IMR-90 (cell line): ENCODE data around the gene KIF25. TPM values are rescaled to one million over a fixed set of nuclear protein-coding genes. Genes with fewer than 3 reads are reported as not detected.

Source experiments
- ATAC-seq: fragments of 200-7000 bp; cut with Tn5 transposase; 2 replicates; pipeline ENCODE4 v1.9.1; 2020; ENCODE audit warnings: low read depth, mild to moderate bottlenecking, moderate library complexity
- BruUV-seq: library from RNA; stranded (reverse); fragments of 400-500 nt; replicated peaks from 2 replicates; lab custom pipeline; 2021; lab: Mats Ljungman, UMichigan
- CTCF ChIA-PET: fragments of 300-600 bp; formaldehyde crosslinking; extraction: SDS; loops from one replicate; lab custom pipeline; 2021; ENCODE audit warnings: antibody characterized with exemption; lab: Yijun Ruan, JAX
- POLR2A ChIA-PET: fragments of 300-600 bp; sonication (Branson Sonifier 250); formaldehyde crosslinking; loops from one replicate; lab custom pipeline; 2022; ENCODE audit warnings: antibody characterized with exemption; ENCODE audit not compliant: unreplicated experiment; lab: Charles Lee
- DNase-seq: peaks from one replicate; pipeline ENCODE4 v3.0.0; 2013
- H2AFZ ChIP-seq: replicated peaks from 2 replicates; pipeline ENCODE3; 2013; ENCODE audit warnings: low read length, mild to moderate bottlenecking; ENCODE audit not compliant: poor library complexity
- H2AK5ac ChIP-seq: 2 replicates; pipeline ENCODE4 v1.6.1; 2013; ENCODE audit warnings: low read depth, low read length, inconsistent platforms
- H2AK9ac ChIP-seq: replicated peaks from 2 replicates; pipeline ENCODE3; 2013; ENCODE audit warnings: mild to moderate bottlenecking, low read depth, low read length, moderate library complexity; ENCODE audit not compliant: poor library complexity
- H2BK120ac ChIP-seq: 2 replicates; pipeline ENCODE4 v1.6.1; 2013; ENCODE audit warnings: low read depth, low read length, inconsistent platforms
- H2BK15ac ChIP-seq: 3 replicates; pipeline ENCODE4 v1.6.1; 2013; ENCODE audit warnings: low read depth, low read length, inconsistent platforms
- H2BK20ac ChIP-seq: 2 replicates; pipeline ENCODE4 v1.6.1; 2013; ENCODE audit warnings: low read depth, mild to moderate bottlenecking, inconsistent platforms, low read length, moderate library complexity
- H2BK5ac ChIP-seq: 2 replicates; pipeline ENCODE4 v1.6.1; 2013; ENCODE audit warnings: mild to moderate bottlenecking, low read depth, low read length, inconsistent platforms; ENCODE audit not compliant: poor library complexity, severe bottlenecking
- H3K14ac ChIP-seq: replicated peaks from 2 replicates; pipeline ENCODE4 v1.6.1; 2013; ENCODE audit warnings: low read depth, low read length, inconsistent platforms
- H3K18ac ChIP-seq: 2 replicates; pipeline ENCODE4 v1.6.1; 2013; ENCODE audit warnings: low read depth, low read length, control low read depth
- H3K23ac ChIP-seq: 2 replicates; pipeline ENCODE4 v1.6.1; 2013; ENCODE audit warnings: low read depth, low read length, inconsistent platforms
- H3K27ac ChIP-seq: 2 replicates; pipeline ENCODE4 v1.5.1; 2013; ENCODE audit warnings: mild to moderate bottlenecking, control low read depth, low read length; ENCODE audit not compliant: insufficient read depth
- H3K27me3 ChIP-seq: 2 replicates; pipeline ENCODE4 v1.6.1; 2013; ENCODE audit warnings: low read length; ENCODE audit not compliant: control insufficient read depth, insufficient read depth
- H3K36me3 ChIP-seq: 2 replicates; pipeline ENCODE4 v1.6.1; 2013; ENCODE audit warnings: low read length, mixed read lengths; ENCODE audit not compliant: control insufficient read depth, insufficient read depth
- H3K4ac ChIP-seq: 2 replicates; pipeline ENCODE4 v1.6.1; 2013; ENCODE audit warnings: low read depth, low read length, inconsistent platforms
- H3K4me1 ChIP-seq: 2 replicates; pipeline ENCODE4 v1.6.1; 2013; ENCODE audit warnings: low read length, mixed read lengths; ENCODE audit not compliant: control insufficient read depth, insufficient read depth
- H3K4me2 ChIP-seq: 2 replicates; pipeline ENCODE4 v1.6.1; 2013; ENCODE audit warnings: low read depth, mild to moderate bottlenecking, control low read depth, low read length, moderate library complexity
- H3K4me3 ChIP-seq: 2 replicates; pipeline ENCODE4 v1.5.1; 2013; ENCODE audit warnings: low read depth, mild to moderate bottlenecking, control low read depth, low read length, moderate library complexity; ENCODE audit not compliant: insufficient read depth
- H3K56ac ChIP-seq: 2 replicates; pipeline ENCODE4 v1.6.1; 2013; ENCODE audit warnings: low read length, inconsistent platforms; ENCODE audit not compliant: insufficient read depth; ENCODE audit errors: extremely low read depth
- H3K79me1 ChIP-seq, 2 experiments: 2 replicates each; pipeline ENCODE4 v1.6.1; 2013; ENCODE audit warnings: low read length in 2 of 2, inconsistent platforms in 1 of 2, low read depth in 1 of 2
- H3K9ac ChIP-seq: 2 replicates; pipeline ENCODE4 v1.6.1; 2013; ENCODE audit warnings: low read depth, low read length, control low read depth
- H3K9me1 ChIP-seq: 2 replicates; pipeline ENCODE4 v1.6.1; 2013; ENCODE audit warnings: low read length, inconsistent platforms; ENCODE audit not compliant: insufficient read depth
- H3K9me3 ChIP-seq: 2 replicates; pipeline ENCODE4 v1.6.1; 2013; ENCODE audit warnings: low read length; ENCODE audit not compliant: control insufficient read depth, insufficient read depth
- H4K20me1 ChIP-seq: 2 replicates; pipeline ENCODE4 v1.6.1; 2013; ENCODE audit warnings: low read length, inconsistent platforms; ENCODE audit not compliant: insufficient read depth
- H4K5ac ChIP-seq: 2 replicates; pipeline ENCODE4 v1.6.1; 2013; ENCODE audit warnings: mild to moderate bottlenecking, low read depth, low read length, control low read depth
- H4K8ac ChIP-seq, 2 experiments: 2 replicates each; pipeline ENCODE4 v1.6.1; 2013; ENCODE audit warnings: low read depth in 2 of 2, low read length in 2 of 2, control low read depth in 1 of 2, inconsistent platforms in 1 of 2
- H4K91ac ChIP-seq: 2 replicates; pipeline ENCODE4 v1.6.1; 2013; ENCODE audit warnings: low read depth, low read length, inconsistent platforms; ENCODE audit not compliant: insufficient read depth
- BHLHE40 ChIP-seq: fragments of 150-350 bp; IDR thresholded peaks from 2 replicates; pipeline ENCODE4 v1.6.1; 2016; ENCODE audit warnings: mild to moderate bottlenecking, low read depth, low read length
- CEBPB ChIP-seq: IDR thresholded peaks from 2 replicates; pipeline ENCODE4 v1.6.1; 2012; ENCODE audit warnings: low read depth, low read length, improper control_type of control experiment
- ELK1 ChIP-seq: fragments of 150-350 bp; IDR thresholded peaks from 2 replicates; pipeline ENCODE4 v1.6.1; 2016; ENCODE audit warnings: low read depth, mild to moderate bottlenecking, low read length, moderate library complexity, borderline replicate concordance
- MAFK ChIP-seq: IDR thresholded peaks from 2 replicates; pipeline ENCODE4 v1.6.1; 2012; ENCODE audit warnings: low read depth, low read length, improper control_type of control experiment
- MAZ ChIP-seq: IDR thresholded peaks from 2 replicates; pipeline ENCODE4 v1.6.1; 2012; ENCODE audit warnings: low read depth, mild to moderate bottlenecking, low read length, improper control_type of control experiment, moderate library complexity, borderline replicate concordance
- MXI1 ChIP-seq: IDR thresholded peaks from 2 replicates; pipeline ENCODE4 v1.6.1; 2012; ENCODE audit warnings: low read depth, mild to moderate bottlenecking, low read length, moderate library complexity, borderline replicate concordance
- NFE2L2 ChIP-seq: fragments of 150-350 bp; IDR thresholded peaks from 2 replicates; pipeline ENCODE4 v1.6.1; 2016; ENCODE audit warnings: low read depth, mild to moderate bottlenecking, low read length
- POLR2A ChIP-seq: IDR thresholded peaks from 2 replicates; pipeline ENCODE4 v1.6.1; 2012; ENCODE audit warnings: mild to moderate bottlenecking, low read depth, low read length
- RAD21 ChIP-seq: IDR thresholded peaks from 2 replicates; pipeline ENCODE4 v1.6.1; 2012; ENCODE audit warnings: low read length, improper control_type of control experiment
- RCOR1 ChIP-seq: IDR thresholded peaks from 2 replicates; pipeline ENCODE4 v1.6.1; 2012; ENCODE audit warnings: mild to moderate bottlenecking, low read length, improper control_type of control experiment; ENCODE audit not compliant: insufficient replicate concordance
- RFX5 ChIP-seq: IDR thresholded peaks from 2 replicates; pipeline ENCODE4 v1.8.0; 2012; ENCODE audit warnings: low read depth, mild to moderate bottlenecking, low read length, moderate library complexity
- SMC3 ChIP-seq: fragments of 150-350 bp; IDR thresholded peaks from 2 replicates; pipeline ENCODE4 v1.6.1; 2016; ENCODE audit warnings: low read depth, mild to moderate bottlenecking, antibody characterized with exemption, low read length, moderate library complexity
- WGBS, 2 experiments: methylation state at CpG; one replicate each; pipeline versions ENCODE4 v1.1.5 to v1.1.7; 2013; ENCODE audit warnings: missing lambda C conversion rate in 2 of 2; ENCODE audit not compliant: insufficient read length in 1 of 2; ENCODE audit errors: extremely low coverage in 2 of 2; 5-methylcytosine and 5-hydroxymethylcytosine counted together
- dilution Hi-C: fragments of 300-500 bp; cut with HindIII; formaldehyde crosslinking; loops from one replicate; pipeline ENCODE4 v1.14.3; 2018; ENCODE audit warnings: low sequenced_read_pairs; ENCODE audit not compliant: unreplicated experiment
- in situ Hi-C: fragments of 300-500 bp; cut with MboI; formaldehyde crosslinking; loops from 3 replicates; pipeline ENCODE4 v1.14.3; 2019; ENCODE audit warnings: low sequenced_read_pairs, inconsistent platforms, mixed read lengths
- intact Hi-C: fragments of 100-400 bp; cut with micrococcal nuclease; formaldehyde crosslinking; loops from 2 replicates; pipeline ENCODE4 v1.10.0; 2022
- polyA plus RNA-seq, 3 experiments: library from polyadenylated mRNA; depleted of rRNA; stranded (reverse); fragments of >200 nt; gene quantifications; 2 replicates each; pipeline ENCODE4 v1.2.3, GENCODE V29; 2012; ENCODE audit warnings: low replicate concordance in 1 of 3
- total RNA-seq: library from RNA; depleted of rRNA; stranded (reverse); fragments of >200 nt; gene quantifications from 2 replicates; pipeline ENCODE4 v1.2.3, GENCODE V29; 2012
- TF ChIP-seq, protein P1 (sequence below): conservative IDR thresholded peaks from 2 replicates; pipeline ENCODE4 v1.5.1; 2012; ENCODE audit warnings: mild to moderate bottlenecking, low read depth, low read length, improper control_type of control experiment

KIF25 gene
- total and polyA plus RNA-seq, 2 of the 4 experiments (the other 2 are of a cell fraction), result not detected

GRCh38 chr6:168062346-168063289, 65.1 kb downstream of the KIF25 start:
- intact Hi-C loops, result loop anchor here (5.0 to 10.0 kb wide), 2 partner anchors 55 to 822 kb away; no protein-coding TSS in a partner anchor
- WGBS, 2 experiments, result 49% methylated on average over 7 of the region's 31 CpGs; no CpG with 5 or more reads in 1 of the 2 experiments

More at GRCh38 chr6:168062346-168063289, 65.1 kb downstream of the KIF25 start:
- no peak overlapping the region for H2BK120ac ChIP-seq
- no peak overlapping the region for H3K23ac ChIP-seq
- no peak overlapping the region for H3K18ac ChIP-seq
- no peak overlapping the region for H4K8ac ChIP-seq
- H3K4me1 ChIP-seq, result 0 out of 2 replicates have a peak, but pooled peaks cover 1% of the 10 kb centered on the region
- BruUV-seq, result no TSS peak
- no peak overlapping the region for H3K4me3 ChIP-seq
- no peak overlapping the region for H3K14ac ChIP-seq
- dilution Hi-C loops (no loop called here), in situ Hi-C loops (no loop called here)
- H3K4me2 ChIP-seq, result no peak overlapping the region
- CTCF ChIA-PET, result no interaction called here
- H3K27ac ChIP-seq, result no peak overlapping the region
- no peak for DNase-seq
- H4K91ac ChIP-seq, result no peak overlapping the region
- no peak overlapping the region for H2BK5ac ChIP-seq
- H4K5ac ChIP-seq, result no peak overlapping the region
- H2BK20ac ChIP-seq, result no peak overlapping the region
- no peak overlapping the region for H3K4ac ChIP-seq
- POLR2A ChIA-PET, result no interaction called here
- H4K20me1 ChIP-seq, result no peaks in the 10 kb centered on the region
- H3K27me3 ChIP-seq, result peaks cover 7% of the 10 kb centered on the region; the same call in 1 of the 2 replicates
- H2AK5ac ChIP-seq, result no peak overlapping the region
- H2AK9ac ChIP-seq, result no peak overlapping the region
- H3K9me3 ChIP-seq, result no peaks in the 10 kb centered on the region
- no peak overlapping the region for H3K56ac ChIP-seq
- H3K9me1 ChIP-seq, result no peaks in the 10 kb centered on the region
- no peak for TF ChIP-seq MAZ
- no peak for TF ChIP-seq BHLHE40
- no peak for TF ChIP-seq RAD21
- no peak for TF ChIP-seq POLR2A
- no peak for TF ChIP-seq MAFK
- TF ChIP-seq CEBPB, result no peak
- no peak for TF ChIP-seq RFX5
- TF ChIP-seq, protein P1, sequence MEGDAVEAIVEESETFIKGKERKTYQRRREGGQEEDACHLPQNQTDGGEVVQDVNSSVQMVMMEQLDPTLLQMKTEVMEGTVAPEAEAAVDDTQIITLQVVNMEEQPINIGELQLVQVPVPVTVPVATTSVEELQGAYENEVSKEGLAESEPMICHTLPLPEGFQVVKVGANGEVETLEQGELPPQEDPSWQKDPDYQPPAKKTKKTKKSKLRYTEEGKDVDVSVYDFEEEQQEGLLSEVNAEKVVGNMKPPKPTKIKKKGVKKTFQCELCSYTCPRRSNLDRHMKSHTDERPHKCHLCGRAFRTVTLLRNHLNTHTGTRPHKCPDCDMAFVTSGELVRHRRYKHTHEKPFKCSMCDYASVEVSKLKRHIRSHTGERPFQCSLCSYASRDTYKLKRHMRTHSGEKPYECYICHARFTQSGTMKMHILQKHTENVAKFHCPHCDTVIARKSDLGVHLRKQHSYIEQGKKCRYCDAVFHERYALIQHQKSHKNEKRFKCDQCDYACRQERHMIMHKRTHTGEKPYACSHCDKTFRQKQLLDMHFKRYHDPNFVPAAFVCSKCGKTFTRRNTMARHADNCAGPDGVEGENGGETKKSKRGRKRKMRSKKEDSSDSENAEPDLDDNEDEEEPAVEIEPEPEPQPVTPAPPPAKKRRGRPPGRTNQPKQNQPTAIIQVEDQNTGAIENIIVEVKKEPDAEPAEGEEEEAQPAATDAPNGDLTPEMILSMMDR, result no peak
- TF ChIP-seq SMC3, result no peak
- TF ChIP-seq NFE2L2, result no peak
- no peak for TF ChIP-seq RCOR1
- no peak for TF ChIP-seq ELK1
- TF ChIP-seq MXI1, result no peak
- H3K79me1 ChIP-seq, result no peaks in the 10 kb centered on the region
- no peak overlapping the region for H3K9ac ChIP-seq
- H2BK15ac ChIP-seq, result no peak overlapping the region
- H3K36me3 ChIP-seq, result no peaks in the 10 kb centered on the region
- H2AFZ ChIP-seq, result no peak overlapping the region
- ATAC-seq, result peak; percentile 24; the same call in 1 of the 2 replicates
